Measurements from ENCODE around the gene ERMN.
"Not testable (repeated sequence)": the region's sequence is repeated elsewhere in the genome, so short reads cannot be mapped to it uniquely, and the experiment has no call there.

The ERMN gene

GRCh38 chr2:157290525-157290924 is 35.1 kb downstream of the ERMN start:
- DNase-seq, result no peak

- DNase-seq, result no peak
Measured at GRCh38 chr2:157287160-157287559, 38.5 kb downstream of the ERMN start.

- no peak for DNase-seq
Measured at GRCh38 chr2:157283468-157283867, 42.2 kb downstream of the ERMN start.

GRCh38 chr2:157281316-157281715 is 44.3 kb downstream of the ERMN start:
- no peak for DNase-seq

GRCh38 chr2:157279311-157279710 is 46.3 kb downstream of the ERMN start:
- not testable (repeated sequence) for DNase-seq

- DNase-seq, result no peak
Measured at GRCh38 chr2:157271590-157272203, 53.9 kb downstream of the ERMN start.

- peak; percentile 30 for DNase-seq
Measured at GRCh38 chr2:157269922-157270321, 55.7 kb downstream of the ERMN start.

GRCh38 chr2:157269060-157269459 is 56.6 kb downstream of the ERMN start:
- DNase-seq, result no peak
